Measurements from ENCODE around the gene CORO6.
"Not testable (repeated sequence)": the region's sequence is repeated elsewhere in the genome, so short reads cannot be mapped to it uniquely, and the experiment has no call there.

Gene CORO6

GRCh38 chr17:29622337-29623282, at the start of gene CORO6:
TSS of gene CORO6 (minus strand) at chr17:29622912. CDS start at chr17:29621421, 1,491 bp downstream.
- peak; percentile 53 for DNase-seq (ENCODE audit: low spot score)

GRCh38 chr17:29671661-29672060, 48.9 kb upstream of the CORO6 start:
- no peak for DNase-seq (ENCODE audit: low spot score)

GRCh38 chr17:29669266-29669665, 46.6 kb upstream of the CORO6 start:
- DNase-seq (ENCODE audit: low spot score): no peak

GRCh38 chr17:29667969-29668368, 45.3 kb upstream of the CORO6 start:
- no peak for DNase-seq (ENCODE audit: low spot score)

GRCh38 chr17:29665481-29665810, 42.7 kb upstream of the CORO6 start:
- DNase-seq (ENCODE audit: low spot score): no peak

- DNase-seq (ENCODE audit: low spot score): no peak
These were observed 42.2 kb upstream of the CORO6 start for GRCh38 chr17:29664743-29665480.

- DNase-seq (ENCODE audit: low spot score): no peak
These were observed 40.4 kb upstream of the CORO6 start for GRCh38 chr17:29663155-29663554.

- DNase-seq (ENCODE audit: low spot score): no peak
These were observed 38.5 kb upstream of the CORO6 start for GRCh38 chr17:29661213-29661612.

- no peak for DNase-seq (ENCODE audit: low spot score)
These were observed 36.4 kb upstream of the CORO6 start for GRCh38 chr17:29659155-29659554.

- no peak for DNase-seq (ENCODE audit: low spot score)
These were observed 32.6 kb upstream of the CORO6 start for GRCh38 chr17:29655323-29655722.

GRCh38 chr17:29653995-29654714, 31.4 kb upstream of the CORO6 start:
- DNase-seq (ENCODE audit: low spot score): no peak

- DNase-seq (ENCODE audit: low spot score): no peak
These were observed 30.3 kb upstream of the CORO6 start for GRCh38 chr17:29652976-29653375.

- DNase-seq (ENCODE audit: low spot score): not testable (repeated sequence)
These were observed 29.2 kb upstream of the CORO6 start for GRCh38 chr17:29651913-29652312.

- DNase-seq (ENCODE audit: low spot score): no peak
These were observed 27.7 kb upstream of the CORO6 start for GRCh38 chr17:29650396-29650795.

- DNase-seq (ENCODE audit: low spot score): no peak
These were observed 26.6 kb upstream of the CORO6 start for GRCh38 chr17:29649359-29649758.

- DNase-seq (ENCODE audit: low spot score): no peak
These were observed 25.3 kb upstream of the CORO6 start for GRCh38 chr17:29648005-29648404.

GRCh38 chr17:29645515-29646051, 22.9 kb upstream of the CORO6 start:
- no peak for DNase-seq (ENCODE audit: low spot score)

- DNase-seq (ENCODE audit: low spot score): no peak
These were observed 21.1 kb upstream of the CORO6 start for GRCh38 chr17:29643817-29644160.

GRCh38 chr17:29642171-29642611, 19.5 kb upstream of the CORO6 start:
- no peak for DNase-seq (ENCODE audit: low spot score)

- no peak for DNase-seq (ENCODE audit: low spot score)
These were observed 18.4 kb upstream of the CORO6 start for GRCh38 chr17:29640981-29641642.

GRCh38 chr17:29640413-29640812, 17.7 kb upstream of the CORO6 start:
- DNase-seq (ENCODE audit: low spot score): no peak

GRCh38 chr17:29633886-29634285, 11.2 kb upstream of the CORO6 start:
- DNase-seq (ENCODE audit: low spot score): no peak

Data from CD4-positive, alpha-beta T cell treated with Interleukin-6 at 100 ng/mL for 8 hours (primary cell).